Heart right ventricle (tissue), 16 donors: ENCODE measurements around the gene SLC1A3. TPM values are rescaled to one million over a fixed set of nuclear protein-coding genes. Genes with fewer than 3 reads are reported as not detected.
A peak's percentile ranks its signal among the peaks of the same experiment; 100 is the strongest.

Source experiments
- ATAC-seq, 8 donors: fragments of 200-7000 bp; cut with Tn5 transposase; one replicate each; pipeline ENCODE4 v1.9.1; 2020; ENCODE audit warnings: mild to moderate bottlenecking in 8 of 8, moderate library complexity in 8 of 8, moderate number of reproducible peaks in 1 of 8
- DNase-seq, 2 donors: peaks; one replicate each; pipeline ENCODE4 v3.0.0-alpha.2; 2020
- H3K27ac ChIP-seq, 10 donors: fragments of 200-600 bp; sonication (generic) in 2 of 10; one replicate each; pipeline versions ENCODE4 v1.5.0 to v1.8.0; 2020 to 2022; ENCODE audit warnings: mild to moderate bottlenecking in 3 of 10
- H3K27me3 ChIP-seq, 7 donors: fragments of 200-600 bp; one replicate each; pipeline ENCODE4 v1.8.0; 2021 to 2022; ENCODE audit warnings: mild to moderate bottlenecking in 2 of 7
- H3K36me3 ChIP-seq, 9 donors: fragments of 200-600 bp; sonication (generic) in 1 of 9; one replicate each; pipeline versions ENCODE4 v1.5.0 to v1.8.0; 2020 to 2022; ENCODE audit warnings: mild to moderate bottlenecking in 2 of 9
- H3K4me1 ChIP-seq, 9 donors: fragments of 200-600 bp; sonication (generic) in 1 of 9; one replicate each; pipeline versions ENCODE4 v1.5.0 to v1.8.0; 2020 to 2022; ENCODE audit warnings: mild to moderate bottlenecking in 4 of 9
- H3K4me3 ChIP-seq, 10 donors: fragments of 200-600 bp; sonication (generic) in 2 of 10; one replicate each; pipeline versions ENCODE4 v1.5.0 to v1.8.0; 2020 to 2022; ENCODE audit warnings: mild to moderate bottlenecking in 7 of 10, moderate library complexity in 2 of 10
- H3K9me3 ChIP-seq, 11 donors: fragments of 200-600 bp in 10 of 11; sonication (generic) in 2 of 11; one replicate each; pipeline versions ENCODE4 v1.5.0 to v1.8.0; 2013 to 2022; ENCODE audit warnings: mild to moderate bottlenecking in 2 of 11, control low read depth in 1 of 11, moderate library complexity in 1 of 11
- CTCF ChIP-seq, 9 donors: fragments of 200-600 bp; sonication (generic) in 2 of 9; IDR thresholded peaks; one replicate each; pipeline versions ENCODE4 v1.5.0 to v1.8.0; 2021 to 2022; ENCODE audit warnings: antibody characterized with exemption in 9 of 9, mild to moderate bottlenecking in 5 of 9, moderate library complexity in 1 of 9
- WGBS, 2 donors: extraction: QIAGEN DNeasy Blood & Tissue Kit; methylation state at CpG; one replicate each; pipeline ENCODE4 v1.1.7; 2013; ENCODE audit warnings: inconsistent platforms in 1 of 2; 5-methylcytosine and 5-hydroxymethylcytosine counted together
- intact Hi-C, 10 donors: fragments of 100-400 bp; cut with DNase I; formaldehyde crosslinking; loops; one replicate each; pipeline versions ENCODE4 v1.11.1 to v1.14.2; 2022
- polyA plus RNA-seq, 2 donors: library from polyadenylated mRNA; stranded (reverse); fragments of 200-250 nt; gene quantifications; one replicate each; pipeline ENCODE4 v1.2.3, GENCODE V29; 2013
- total RNA-seq, 10 donors: library from RNA; stranded (reverse); fragmentation: NEBNext Ultra II Directional in 3 of 10; extraction: Animal tissue kit (Norgen Biotek cat#: 25700) in 3 of 10; gene quantifications; one replicate each; pipeline versions ENCODE4 v1.2.1 to v1.2.4, GENCODE V29; 2021 to 2023
- donor health status: Arrhythmogenic right ventricular cardiomyopathy.
- donor health status: ischemic (EF 13 %, LVEDD 7.1; RV severe dilation, severe dysfunction).
- donor health status: healthy with polysubstance abuse.
- donor health status: DM: no; HTN: yes; CAD: no.
- donor health status: DM: no; HTN: no; CAD: no.
- donor health status: ischemic (EF 25% LVEDD 6.9; RV normal size, moderate dysfunction).
- donor health status: ischemic (EF 25% LVEDD 5.7; RV mildly dilated, moderate dysfunction).
- donor health status: healthy.
- donor health status: DM: yes; HTN: yes; CAD: no.
- donor health status: Ischemic cardiomyopathy.
- donor health status: ischemic (EF 35%, LVEDD 5.7; RV mildly dilated, moderate dysfunction).
- donor health status: nonischemic (EF 11% LVEDD 7.7; RV severe dilation, severe dysfunction).
- donor health status: DM: yes; HTN: yes; CAD: no.
- donor health status: PGD.
- donor health status: ischemic (EF 29% LVEDD 5.4; RV normal size, mild dysfunction).
- donor health status: nonischemic (EF 23%, LVEDD 6.1; RV moderate dilation, normal function).

The SLC1A3 gene
- total and polyA plus RNA-seq, 12 donors: 39.5 to 83.6 (median 58.5) TPM

- Histone ChIP-seq H3K4me1 (peaks cover 3 to 61% (median 36%) of the 10 kb centered on the region in 9 donors), H3K4me3 (no peak overlapping the region), H3K36me3 (no peaks in the 10 kb centered on the region), H3K27ac (peak overlapping the region; percentile 42 to 83 (median 72)), H3K27me3 (no peaks in the 10 kb centered on the region), H3K9me3 (no peaks in the 10 kb centered on the region)
- peak in 1 of 8 donors; percentile 5 for ATAC-seq
- intact Hi-C loops: loop anchor here in 2 of 10 donors (5.0 kb wide), 1 partner anchor 51 kb away; the partner anchor contains the start of gene SLC1A3 (in 2 of the 2)
- no peak for DNase-seq
- 78 to 84% methylated on average over 8 of the region's 8 CpGs for WGBS, 2 donors
- no peak for TF ChIP-seq CTCF (IDR thresholded peaks at IDR 0.05)
These were observed 51.8 kb downstream of the SLC1A3 start for GRCh38 chr5:36658038-36658756.

- no peak overlapping the region for H3K4me3 ChIP-seq
- ATAC-seq: no peak
- H3K27me3 ChIP-seq: no peaks in the 10 kb centered on the region
- intact Hi-C loops: loop anchor here in 2 of 10 donors (5.0 kb wide), 1 partner anchor 52 kb away; the partner anchor contains the start of gene SLC1A3 (in 2 of the 2)
- H3K27ac ChIP-seq: peak overlapping the region in 4 of 10 donors; percentile 12 to 83 (median 47)
- H3K36me3 ChIP-seq: peaks cover 0 to 2% (median 0%) of the 10 kb centered on the region in 9 donors
- 42 to 43% methylated on average over 4 of the region's 4 CpGs for WGBS, 2 donors
- DNase-seq: no peak
- no peak for TF ChIP-seq CTCF (IDR thresholded peaks at IDR 0.05)
- H3K4me1 ChIP-seq: peaks cover 3 to 57% (median 34%) of the 10 kb centered on the region in 9 donors
- H3K9me3 ChIP-seq: no peaks in the 10 kb centered on the region
These were observed 53.0 kb downstream of the SLC1A3 start for GRCh38 chr5:36659411-36659810.

DNA sequence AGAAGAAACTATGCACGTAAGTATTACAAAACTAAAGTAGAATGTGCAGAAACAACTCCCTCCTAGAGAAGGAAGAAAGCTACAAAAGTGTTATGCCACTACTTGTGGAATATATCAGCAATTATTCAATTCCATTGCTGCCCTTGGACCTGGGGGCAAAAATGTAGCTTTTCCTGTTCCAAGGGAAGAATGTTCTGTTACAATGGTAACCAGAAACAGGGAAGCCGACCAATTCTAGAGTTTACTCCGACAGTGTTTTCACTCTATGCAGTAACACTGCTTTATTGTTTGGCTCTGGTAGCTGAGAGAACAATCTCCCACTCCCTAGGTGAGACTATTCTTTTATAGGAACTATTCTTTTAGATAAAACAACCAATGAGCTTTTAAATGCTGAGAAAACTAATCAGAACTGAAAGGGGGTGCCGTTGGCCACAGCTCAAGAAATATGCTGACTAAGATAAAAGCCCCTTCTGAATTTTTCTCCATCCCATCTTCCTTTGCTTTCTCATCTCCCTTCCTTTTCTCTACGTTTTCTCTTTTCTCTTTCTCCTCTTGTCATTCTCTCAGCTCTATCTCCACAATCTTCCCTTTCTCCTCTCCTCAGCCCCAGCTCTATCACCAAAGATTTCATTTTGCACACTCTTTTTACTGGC lies 54.1 kb downstream of the SLC1A3 start:
- no peak overlapping the region for H3K27ac ChIP-seq
- H3K4me3 ChIP-seq: no peak overlapping the region
- intact Hi-C loops: no loop called here
- H3K9me3 ChIP-seq: no peaks in the 10 kb centered on the region
- H3K27me3 ChIP-seq: no peaks in the 10 kb centered on the region
- 74 to 83% methylated on average over 5 of the region's 5 CpGs for WGBS, 2 donors
- TF ChIP-seq CTCF (IDR thresholded peaks at IDR 0.05): no peak
- no peak for DNase-seq
- H3K36me3 ChIP-seq: peaks cover 0 to 2% (median 0%) of the 10 kb centered on the region in 9 donors
- peaks cover 3 to 45% (median 33%) of the 10 kb centered on the region in 9 donors for H3K4me1 ChIP-seq
- ATAC-seq: no peak

- DNase-seq (no peak), ATAC-seq (no peak)
- WGBS, 2 donors: 90 to 97% methylated on average over 8 of the region's 8 CpGs
- Histone ChIP-seq H3K9me3 (no peaks in the 10 kb centered on the region), H3K4me3 (no peak overlapping the region), H3K4me1 (peaks cover 3 to 42% (median 34%) of the 10 kb centered on the region in 9 donors), H3K27me3 (no peaks in the 10 kb centered on the region), H3K36me3 (peaks cover 0 to 2% (median 0%) of the 10 kb centered on the region in 9 donors), H3K27ac (no peak overlapping the region)
- intact Hi-C loops: no loop called here
- TF ChIP-seq CTCF (IDR thresholded peaks at IDR 0.05): no peak
These were observed 55.2 kb downstream of the SLC1A3 start for GRCh38 chr5:36661456-36662220.
